GM19240 (cell line): ENCODE measurements around the gene SORBS2.

Experiments
- DNase-seq: peaks from one replicate; pipeline ENCODE4 v3.0.0; 2011; ENCODE audit warnings: low spot score; ENCODE audit not compliant: insufficient read length

Gene SORBS2

GRCh38 chr4:185592845-185593488 lies 219.0 kb downstream of the SORBS2 start:
- no peak for DNase-seq

DNA sequence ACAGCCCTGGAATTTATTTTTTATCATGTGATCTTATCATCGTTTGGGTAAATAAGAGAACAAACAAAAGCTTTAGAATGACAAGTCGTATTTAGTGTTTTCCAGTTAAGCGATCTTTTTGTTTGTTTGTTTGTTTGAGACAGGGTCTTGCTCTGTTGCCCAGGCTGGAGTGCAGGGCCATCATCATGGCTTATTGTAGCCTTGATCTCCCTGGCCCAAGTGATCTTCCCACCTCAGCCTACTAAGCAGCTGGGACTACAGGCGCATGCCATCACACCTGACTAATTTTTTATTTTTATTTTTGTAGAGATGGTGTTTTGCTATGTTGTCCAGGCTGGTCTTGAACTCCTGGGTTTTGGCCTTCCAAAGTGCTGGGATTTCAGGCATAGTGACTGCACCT lies 219.6 kb downstream of the SORBS2 start:
- DNase-seq = no peak

- DNase-seq = no peak
These were observed 220.3 kb downstream of the SORBS2 start for GRCh38 chr4:185591679-185592141.

- DNase-seq = no peak
These were observed 221.0 kb downstream of the SORBS2 start for GRCh38 chr4:185590982-185591381.

- DNase-seq = no peak
These were observed 222.7 kb downstream of the SORBS2 start for GRCh38 chr4:185589067-185589836.

DNA sequence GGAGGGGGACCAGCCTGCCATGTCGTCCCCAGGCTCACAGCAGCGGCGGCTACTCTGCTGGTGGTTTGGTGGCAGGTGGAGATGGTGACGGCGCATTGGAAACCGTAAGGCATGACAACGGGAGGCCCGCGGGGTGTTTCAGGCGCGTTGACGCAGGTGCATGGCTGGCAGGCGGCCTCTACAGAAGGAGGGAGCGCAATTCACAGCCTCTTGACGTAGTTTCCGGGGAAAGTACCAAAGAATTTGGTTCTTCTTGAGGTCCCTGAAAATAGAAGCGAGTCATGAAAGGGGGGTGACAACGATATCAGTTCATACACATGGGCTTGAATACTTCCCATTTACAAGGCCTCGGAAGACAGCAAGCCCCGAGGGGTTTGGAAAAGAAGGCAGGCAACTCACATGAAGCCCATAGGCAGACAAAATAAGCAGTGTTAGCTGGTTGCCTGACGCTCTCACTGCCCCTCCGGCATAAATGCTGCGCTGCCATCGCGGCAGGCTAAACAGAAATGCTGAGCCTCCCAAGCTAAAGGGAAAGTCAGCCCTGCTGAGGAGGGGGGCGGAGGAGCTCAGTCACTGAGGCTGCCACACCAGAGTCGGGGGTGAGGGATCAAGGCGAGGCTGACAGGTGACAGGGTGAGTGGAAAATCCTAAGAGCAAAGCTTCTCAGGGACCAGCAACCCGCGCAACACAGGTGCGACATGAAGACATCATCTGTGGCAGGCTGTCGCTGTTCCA lies 224.4 kb downstream of the SORBS2 start:
- peak; percentile 54 for DNase-seq

DNA sequence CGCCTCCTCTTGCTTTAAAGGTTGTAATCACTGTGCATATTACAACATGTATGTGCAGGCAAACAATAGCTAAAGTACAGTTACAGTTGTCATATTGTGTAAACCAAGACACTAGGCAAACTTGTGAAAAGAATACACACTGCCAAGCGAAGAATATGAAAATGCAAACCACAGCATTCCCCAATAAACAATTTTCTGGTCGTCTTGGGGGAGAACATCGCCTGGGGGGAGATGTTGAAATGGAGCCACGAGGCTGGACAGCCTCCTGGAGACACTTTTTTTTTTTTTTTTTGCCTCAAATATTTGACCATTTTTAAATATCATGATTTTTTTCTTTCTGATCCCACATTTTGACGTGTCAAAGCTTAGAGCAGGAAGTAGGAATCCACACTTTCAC lies 225.0 kb downstream of the SORBS2 start:
- no peak for DNase-seq

GRCh38 chr4:185585211-185585610 lies 226.8 kb downstream of the SORBS2 start:
- DNase-seq = no peak

- DNase-seq = no peak
These were observed 228.2 kb downstream of the SORBS2 start for GRCh38 chr4:185583813-185584212.

DNA sequence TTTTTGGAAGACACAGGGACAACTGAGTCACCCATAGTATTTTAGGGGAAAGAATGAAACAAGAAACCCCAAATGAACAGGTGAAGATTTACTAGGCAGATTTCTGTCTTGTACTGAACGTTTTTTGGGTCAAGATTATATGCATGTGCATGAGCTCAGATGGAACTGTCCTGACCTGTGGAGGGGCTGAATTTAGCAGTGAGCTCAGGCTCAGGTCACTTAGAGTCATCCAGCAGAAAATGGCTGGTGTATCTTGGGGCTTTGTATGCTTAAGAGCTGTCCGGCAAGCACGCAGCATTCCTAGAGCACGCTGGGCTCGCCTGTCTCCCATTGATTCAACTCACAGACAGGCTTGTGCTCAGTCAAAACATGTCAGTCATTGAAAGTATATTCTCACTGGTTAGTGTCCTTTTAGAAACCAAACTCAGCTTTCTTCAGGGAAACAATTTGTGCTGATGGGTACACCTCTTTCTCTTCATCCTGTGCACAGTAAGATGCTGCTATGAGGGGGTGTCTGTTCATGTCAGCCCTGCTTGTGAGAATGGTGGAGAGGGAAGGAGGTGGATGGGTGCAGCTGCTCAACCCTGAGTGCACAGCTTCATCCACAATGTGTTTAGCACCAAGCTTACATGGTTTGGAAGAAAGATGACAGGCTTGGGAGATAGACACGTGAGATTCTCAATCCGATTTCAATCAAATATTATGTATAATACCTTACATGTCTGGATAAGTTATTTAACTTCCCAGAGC lies 229.2 kb downstream of the SORBS2 start:
- DNase-seq = no peak

GRCh38 chr4:185580699-185581098 lies 231.3 kb downstream of the SORBS2 start:
- no peak for DNase-seq

GRCh38 chr4:185578284-185578683 lies 233.7 kb downstream of the SORBS2 start:
- no peak for DNase-seq

DNA sequence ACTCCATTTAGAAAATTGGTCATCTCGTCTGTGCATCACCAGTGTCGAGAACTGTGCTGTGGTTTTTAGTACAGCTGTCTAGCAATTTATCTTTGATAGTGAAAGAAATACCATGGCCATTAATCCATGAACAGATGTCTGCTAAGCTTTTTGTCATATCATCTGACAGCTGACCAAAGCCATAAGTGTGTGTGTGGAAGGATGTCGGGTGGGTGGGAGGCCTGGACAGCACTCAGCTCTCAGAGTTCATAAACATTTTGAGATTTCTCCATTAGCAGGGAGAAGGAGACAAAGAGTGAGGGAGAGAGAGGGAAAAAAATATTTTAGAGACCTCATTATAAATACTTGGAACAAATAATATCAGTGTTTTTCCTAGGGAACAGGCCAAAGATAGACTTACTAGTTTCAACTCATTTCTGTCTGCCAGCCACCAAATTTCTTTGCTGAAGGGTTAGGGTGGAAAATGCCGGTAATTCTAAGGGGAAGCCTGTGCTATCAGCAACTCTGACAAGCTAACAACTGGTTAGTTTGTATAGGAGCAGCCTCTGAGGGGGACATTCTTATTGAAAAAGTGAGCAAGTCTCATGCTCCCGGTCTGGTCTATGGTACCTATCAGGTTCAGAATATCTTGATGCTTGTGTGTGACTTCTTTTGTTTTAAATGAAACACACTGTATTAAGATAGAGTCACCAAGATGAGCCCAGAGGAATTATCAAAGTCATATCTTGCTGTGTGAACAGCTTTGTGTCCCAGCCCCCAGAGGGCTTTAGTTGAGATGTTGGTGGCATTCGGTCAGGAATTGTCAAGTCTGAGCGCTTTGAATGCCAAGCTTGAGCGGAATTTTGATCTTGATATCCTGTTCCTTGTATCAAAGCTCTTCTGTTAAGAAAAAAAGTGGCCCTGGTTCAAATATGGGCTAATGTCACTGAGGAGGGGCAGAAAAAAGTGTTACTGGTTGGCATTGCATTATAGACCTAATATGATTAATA lies 234.7 kb downstream of the SORBS2 start:
- no peak for DNase-seq

DNA sequence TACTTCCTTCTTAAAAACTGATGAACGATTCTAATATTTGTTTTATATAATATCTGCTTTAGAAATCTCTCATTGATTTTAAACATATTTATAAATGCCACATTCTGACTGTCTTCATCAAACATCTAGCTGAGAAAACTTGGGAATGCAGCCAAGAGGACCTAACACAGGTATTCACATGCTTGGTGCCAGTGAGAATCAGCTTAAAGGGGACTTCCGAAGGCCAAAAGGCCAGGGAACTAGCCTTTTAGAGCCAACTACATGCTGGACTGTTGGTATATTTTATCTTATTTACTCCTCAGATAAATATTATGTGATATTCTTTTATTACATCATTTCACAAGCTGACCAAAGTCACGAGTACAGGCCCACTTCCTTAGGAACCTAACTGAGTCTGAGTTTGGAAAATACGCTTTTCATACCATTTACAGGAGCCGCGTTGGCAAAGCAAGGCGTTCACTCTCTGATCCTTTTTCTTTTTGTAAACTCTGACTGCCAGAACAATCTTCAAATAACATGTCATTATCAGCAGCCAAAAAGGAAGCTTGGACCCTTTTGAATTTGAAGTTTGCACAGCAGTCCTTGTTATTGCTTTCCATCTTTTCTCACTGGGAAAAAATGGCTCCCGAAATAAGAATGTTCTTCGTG lies 235.6 kb downstream of the SORBS2 start:
- DNase-seq = no peak

DNA sequence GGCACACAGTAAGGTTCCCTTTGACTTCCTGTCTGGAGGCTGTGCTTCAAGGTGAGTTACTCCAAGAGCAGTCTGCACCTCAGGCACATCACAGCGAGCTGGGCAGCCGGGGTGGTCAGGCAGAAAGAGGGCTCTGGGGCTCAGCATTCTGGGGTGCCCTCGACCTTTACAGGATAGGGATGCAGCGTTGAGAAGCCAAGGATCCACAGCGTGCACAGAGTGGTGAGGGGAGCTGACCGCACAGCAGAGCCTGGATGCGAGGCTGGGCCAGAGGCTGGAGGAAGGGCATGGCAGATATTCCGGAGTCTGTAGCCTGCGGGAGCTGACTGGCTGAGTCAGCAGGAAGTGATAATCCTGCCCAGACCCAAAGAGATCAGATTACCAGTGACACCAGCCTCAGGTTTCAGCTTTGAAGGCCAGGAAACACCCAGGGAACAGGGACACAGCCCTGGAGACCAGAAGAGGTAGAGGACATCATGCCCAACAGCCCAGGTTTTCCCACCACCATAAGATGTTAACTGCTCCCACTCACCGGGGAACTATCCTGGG lies 238.3 kb downstream of the SORBS2 start:
- DNase-seq = no peak

GRCh38 chr4:185570727-185571126 lies 241.3 kb downstream of the SORBS2 start:
- no peak for DNase-seq

- DNase-seq = no peak
These were observed 244.3 kb downstream of the SORBS2 start for GRCh38 chr4:185567381-185568376.

DNA sequence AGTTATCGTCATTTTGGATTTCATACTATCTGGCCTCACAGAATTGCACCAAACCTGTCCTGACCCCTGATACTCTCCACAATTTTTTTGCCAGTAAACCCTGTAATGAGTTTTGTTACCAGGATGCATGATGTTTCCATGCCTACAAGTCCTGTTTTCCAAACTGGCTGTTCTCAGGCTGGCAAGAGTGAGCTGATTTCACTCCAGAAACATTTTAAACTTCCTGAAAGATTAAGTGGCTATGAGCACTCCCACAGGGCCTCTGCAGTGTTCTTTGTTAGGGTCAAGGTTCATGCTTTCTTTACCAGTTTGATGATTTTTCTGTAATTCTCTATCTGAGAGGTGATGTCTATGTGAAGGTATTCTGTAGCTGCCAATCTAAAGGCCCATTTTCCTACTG lies 245.0 kb downstream of the SORBS2 start:
- no peak for DNase-seq
